IPS-18a (cell line): ENCODE results near the gene MAD1L1.

ENCODE experiments used
- H3K27ac ChIP-seq: one replicate; pipeline ENCODE4 v1.5.1; 2013; ENCODE audit warnings: low read length
- H3K27me3 ChIP-seq: one replicate; pipeline ENCODE4 v1.6.1; 2013; ENCODE audit warnings: mild to moderate bottlenecking, low read length; ENCODE audit not compliant: control insufficient read depth, insufficient read depth
- H3K36me3 ChIP-seq: one replicate; pipeline ENCODE4 v1.6.1; 2013; ENCODE audit warnings: low read depth, low read length; ENCODE audit not compliant: control insufficient read depth
- H3K4me1 ChIP-seq: one replicate; pipeline ENCODE4 v1.6.1; 2013; ENCODE audit warnings: low read depth, low read length; ENCODE audit not compliant: control insufficient read depth
- H3K4me3 ChIP-seq: one replicate; pipeline ENCODE4 v1.5.1; 2013; ENCODE audit warnings: low read length
- H3K9ac ChIP-seq: one replicate; pipeline ENCODE4 v1.6.1; 2013; ENCODE audit warnings: mild to moderate bottlenecking, low read length, moderate library complexity
- H3K9me3 ChIP-seq: one replicate; pipeline ENCODE4 v1.6.1; 2013; ENCODE audit warnings: low read depth, low read length; ENCODE audit not compliant: control insufficient read depth

Gene MAD1L1

DNA sequence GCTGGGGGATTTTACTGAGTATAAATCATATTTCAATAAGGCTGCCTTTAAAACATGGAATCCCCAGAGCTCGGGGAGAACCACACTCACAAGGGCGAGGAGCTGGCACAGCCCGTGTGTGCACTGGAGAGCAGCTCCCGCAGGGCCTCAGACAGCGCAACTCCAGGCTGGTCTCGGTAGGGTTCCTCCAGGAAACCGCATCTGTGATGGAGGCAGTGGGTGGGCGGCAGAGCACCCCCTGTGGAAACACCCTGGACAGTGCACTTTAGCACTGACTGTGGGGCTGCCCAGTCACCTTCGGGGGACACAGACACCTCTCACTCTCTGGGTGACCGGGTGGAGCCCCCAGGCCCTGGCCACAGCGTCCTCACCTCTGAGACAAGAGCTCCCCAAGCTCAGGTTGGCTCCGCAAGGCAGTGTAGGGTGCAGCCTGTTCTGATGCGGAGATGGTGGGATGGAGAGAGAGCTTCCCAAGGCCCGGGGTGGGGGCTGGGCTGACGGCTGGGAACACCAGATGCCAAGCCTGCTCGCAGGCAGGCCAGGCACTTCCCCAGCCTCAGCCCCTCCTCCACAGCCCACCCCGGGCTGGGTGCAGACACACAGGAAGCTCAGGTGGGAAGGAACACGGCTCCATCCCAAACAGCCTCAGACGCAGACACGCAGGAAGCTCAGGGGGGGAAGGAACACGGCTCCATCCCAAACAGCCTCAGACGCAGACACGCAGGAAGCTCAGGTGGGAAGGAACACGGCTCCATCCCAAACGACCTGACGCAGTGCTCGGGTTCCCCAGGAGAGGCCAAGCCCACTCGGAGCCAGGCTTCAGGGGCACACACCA lies 224.4 kb downstream of the MAD1L1 start:
- H3K4me1 ChIP-seq, result no peaks in the 10 kb centered on the region
- no peaks in the 10 kb centered on the region for H3K36me3 ChIP-seq
- H3K4me3 ChIP-seq, result no peak overlapping the region
- H3K27ac ChIP-seq, result no peak overlapping the region
- no peaks in the 10 kb centered on the region for H3K27me3 ChIP-seq
- no peaks in the 10 kb centered on the region for H3K9me3 ChIP-seq
- H3K9ac ChIP-seq, result no peak overlapping the region

DNA sequence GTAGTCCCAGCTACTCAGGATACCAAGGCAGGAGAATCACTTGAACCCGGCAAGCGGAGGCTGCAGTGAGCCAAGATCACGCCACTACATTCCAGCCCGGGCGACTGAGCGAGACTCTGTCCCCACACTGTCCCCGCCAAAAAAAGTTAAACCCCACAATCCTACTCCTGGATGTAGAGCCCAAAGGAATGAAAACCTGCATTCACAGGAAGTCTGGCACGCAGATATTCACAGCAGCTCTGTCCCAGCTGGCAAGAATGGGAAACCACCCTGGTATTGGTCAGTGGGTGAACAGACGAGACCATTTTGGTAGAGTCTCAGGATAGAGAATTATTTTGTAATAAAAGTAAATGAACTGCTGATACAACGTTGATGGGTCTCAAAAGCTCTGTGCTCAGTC lies 225.2 kb downstream of the MAD1L1 start:
- no peak overlapping the region for H3K4me3 ChIP-seq
- H3K27ac ChIP-seq, result no peak overlapping the region
- H3K9me3 ChIP-seq, result no peaks in the 10 kb centered on the region
- no peaks in the 10 kb centered on the region for H3K36me3 ChIP-seq
- no peaks in the 10 kb centered on the region for H3K27me3 ChIP-seq
- no peak overlapping the region for H3K9ac ChIP-seq
- H3K4me1 ChIP-seq, result no peaks in the 10 kb centered on the region

DNA sequence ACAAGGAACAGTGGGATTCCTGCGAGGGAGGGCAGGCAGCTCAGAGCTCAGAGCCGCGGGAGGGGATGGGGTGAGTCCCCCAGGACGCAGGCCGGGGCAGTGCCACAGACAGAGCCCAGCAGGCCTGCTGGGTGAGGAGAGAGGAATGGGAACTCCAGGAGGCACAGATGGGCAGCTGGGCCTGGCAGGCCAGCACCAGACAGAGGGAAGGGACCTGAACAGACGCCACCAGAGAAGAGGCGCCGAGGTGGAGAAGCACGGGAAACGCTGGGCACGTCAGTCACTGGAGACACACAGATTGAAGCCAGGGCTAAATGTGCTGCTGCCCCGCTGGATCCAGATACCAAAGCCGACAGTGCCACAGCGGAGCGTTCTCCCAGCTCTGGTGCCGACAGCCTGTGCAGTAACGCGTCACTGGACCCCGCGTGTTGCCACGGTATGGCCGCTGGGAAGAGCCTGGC lies 225.8 kb downstream of the MAD1L1 start:
- H3K9ac ChIP-seq, result no peak overlapping the region
- H3K27ac ChIP-seq, result no peak overlapping the region
- H3K4me1 ChIP-seq, result no peaks in the 10 kb centered on the region

DNA sequence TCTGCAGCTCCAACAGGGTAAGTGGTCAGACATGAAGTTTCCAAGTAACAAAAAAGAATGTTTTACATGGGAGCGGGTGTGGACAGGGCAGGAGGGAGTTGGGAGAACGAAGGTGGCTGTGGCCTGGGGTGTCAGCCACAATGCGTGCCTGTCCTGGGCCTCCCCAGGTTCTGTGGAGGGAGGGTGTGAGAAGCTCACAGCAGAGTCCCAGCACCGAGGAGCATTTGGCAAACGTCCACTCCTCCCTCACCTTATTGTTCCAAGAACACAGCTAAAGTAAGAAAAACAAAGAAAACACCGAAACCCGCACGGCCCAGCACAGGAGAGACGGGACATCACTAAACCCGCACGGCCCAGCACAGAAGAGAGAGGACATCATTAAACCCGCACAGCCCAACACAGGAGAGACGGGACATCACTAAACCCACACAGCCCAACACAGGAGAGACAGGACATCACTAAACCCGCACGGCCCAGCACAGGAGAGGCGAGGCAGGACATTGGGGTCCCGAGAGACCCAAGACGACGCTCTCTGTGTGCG lies 226.4 kb downstream of the MAD1L1 start:
- no peaks in the 10 kb centered on the region for H3K9me3 ChIP-seq
- no peaks in the 10 kb centered on the region for H3K4me1 ChIP-seq
- no peak overlapping the region for H3K27ac ChIP-seq
- no peaks in the 10 kb centered on the region for H3K36me3 ChIP-seq
- H3K27me3 ChIP-seq, result no peaks in the 10 kb centered on the region
- no peak overlapping the region for H3K9ac ChIP-seq
- no peak overlapping the region for H3K4me3 ChIP-seq

More for the DNA sequence above, 225.8 kb downstream of the MAD1L1 start:
- H3K4me3 ChIP-seq, result no peak overlapping the region
- no peaks in the 10 kb centered on the region for H3K9me3 ChIP-seq
- H3K27me3 ChIP-seq, result no peaks in the 10 kb centered on the region
- H3K36me3 ChIP-seq, result no peaks in the 10 kb centered on the region

DNA sequence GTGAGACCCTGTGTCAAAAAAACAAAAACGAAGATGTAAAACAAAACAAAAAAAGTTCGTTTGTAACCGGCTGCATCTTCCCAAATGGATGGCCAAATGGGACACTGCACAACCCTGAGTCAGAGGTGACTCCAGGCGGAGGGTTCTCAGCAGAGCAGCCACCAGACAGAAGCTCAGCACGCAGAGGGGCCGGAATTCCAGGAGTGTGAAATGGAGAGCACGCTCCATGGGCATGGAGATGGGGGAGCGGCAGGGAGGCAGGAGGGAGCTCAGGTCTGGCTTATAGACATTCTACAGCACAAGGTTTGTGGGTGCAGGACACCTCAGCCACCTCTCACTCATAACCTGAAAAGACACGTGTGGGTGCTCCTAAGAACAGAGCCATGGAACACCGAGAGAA lies 227.0 kb downstream of the MAD1L1 start:
- no peak overlapping the region for H3K27ac ChIP-seq
- no peaks in the 10 kb centered on the region for H3K27me3 ChIP-seq
- H3K9me3 ChIP-seq, result no peaks in the 10 kb centered on the region
- H3K9ac ChIP-seq, result no peak overlapping the region
- H3K4me3 ChIP-seq, result no peak overlapping the region
- H3K36me3 ChIP-seq, result no peaks in the 10 kb centered on the region
- H3K4me1 ChIP-seq, result no peaks in the 10 kb centered on the region

DNA sequence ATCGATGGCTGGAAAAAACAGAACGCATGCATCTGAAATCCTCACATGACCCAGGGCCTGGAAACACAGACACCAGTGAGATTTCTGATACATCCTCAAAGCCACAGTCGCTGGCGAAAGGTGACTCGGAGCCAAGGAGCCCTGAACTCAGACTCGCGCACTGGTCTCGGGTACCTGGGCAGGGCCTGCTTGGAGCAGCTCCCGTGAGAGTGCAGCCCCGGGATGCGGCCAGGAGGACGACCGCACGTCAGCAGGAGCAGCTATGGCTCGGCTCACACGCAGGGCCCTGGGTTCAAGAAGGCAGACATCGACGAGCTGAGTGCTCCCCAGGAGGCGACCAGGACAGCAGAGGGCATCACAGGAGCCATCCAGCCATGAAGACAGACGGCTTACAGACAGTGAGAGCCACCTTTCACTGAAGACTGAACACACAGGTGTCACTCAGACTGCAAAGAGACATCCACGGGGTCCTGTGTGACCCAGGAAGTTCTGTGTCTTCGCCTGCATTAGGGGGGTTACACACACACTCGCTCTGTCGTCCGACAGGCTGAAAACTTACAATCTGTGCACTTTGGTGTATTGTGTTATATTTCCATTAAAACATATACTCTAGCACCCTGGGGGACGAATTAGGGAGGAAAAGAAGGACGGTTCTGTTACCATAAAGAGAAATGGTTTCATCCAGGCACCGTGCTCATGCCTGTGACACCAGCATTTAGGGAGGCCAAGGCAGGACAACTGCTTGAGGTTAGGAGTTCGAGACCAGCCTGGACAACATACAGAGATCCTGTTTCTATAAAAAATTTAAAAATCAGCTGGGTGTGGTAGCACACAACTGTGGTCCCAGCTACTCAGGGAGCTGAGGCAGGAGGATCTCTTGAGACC lies 227.7 kb downstream of the MAD1L1 start:
- H3K27ac ChIP-seq, result no peak overlapping the region
- H3K9ac ChIP-seq, result no peak overlapping the region
- H3K36me3 ChIP-seq, result no peaks in the 10 kb centered on the region
- H3K9me3 ChIP-seq, result no peaks in the 10 kb centered on the region
- no peaks in the 10 kb centered on the region for H3K4me1 ChIP-seq
- H3K27me3 ChIP-seq, result no peaks in the 10 kb centered on the region
- no peak overlapping the region for H3K4me3 ChIP-seq

DNA sequence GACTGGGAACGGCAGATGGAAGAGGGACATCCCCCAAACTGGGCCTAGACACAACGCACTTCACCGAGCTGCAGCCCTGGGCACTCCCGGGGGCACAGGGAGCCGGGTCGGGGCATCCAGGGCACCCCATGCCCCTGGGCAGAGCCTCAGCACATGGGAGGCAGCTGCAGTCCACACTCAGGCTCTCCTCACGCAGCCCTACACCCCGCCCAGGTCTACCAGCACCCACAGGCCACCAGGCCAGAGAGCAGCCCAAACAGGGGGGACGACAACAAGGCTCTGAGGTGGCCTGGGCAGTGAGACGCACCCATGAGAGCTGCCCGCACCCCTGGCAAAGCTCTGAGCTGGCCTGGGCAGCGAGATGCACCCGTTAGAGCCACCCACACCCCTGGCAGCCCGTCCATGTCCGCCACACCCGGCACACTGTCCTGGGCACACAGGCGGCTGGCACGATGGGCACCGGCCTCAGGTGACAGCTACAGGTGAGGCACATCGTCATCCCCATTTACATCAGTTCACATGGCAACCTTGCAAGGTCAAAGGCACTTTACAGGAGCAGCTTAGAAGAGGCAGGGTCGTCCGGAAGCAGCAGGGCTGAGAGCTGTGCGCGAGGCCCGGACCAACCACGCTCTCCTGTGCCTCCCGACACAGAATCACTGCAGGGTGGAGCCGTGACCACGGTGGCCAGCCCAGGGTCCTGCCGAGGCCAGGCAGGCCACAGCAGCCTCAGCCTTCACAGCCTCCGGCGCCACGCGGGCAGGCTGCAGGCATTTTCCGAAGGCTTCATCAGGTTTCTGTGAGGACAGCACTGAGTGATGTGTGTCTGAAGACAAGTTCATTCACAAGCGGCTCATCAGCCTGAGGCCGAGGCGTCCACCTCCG lies 228.6 kb downstream of the MAD1L1 start:
- Histone ChIP-seq H3K27ac (no peak overlapping the region), H3K4me1 (no peaks in the 10 kb centered on the region), H3K9ac (no peak overlapping the region), H3K36me3 (no peaks in the 10 kb centered on the region), H3K9me3 (no peaks in the 10 kb centered on the region), H3K4me3 (no peak overlapping the region), H3K27me3 (no peaks in the 10 kb centered on the region)

DNA sequence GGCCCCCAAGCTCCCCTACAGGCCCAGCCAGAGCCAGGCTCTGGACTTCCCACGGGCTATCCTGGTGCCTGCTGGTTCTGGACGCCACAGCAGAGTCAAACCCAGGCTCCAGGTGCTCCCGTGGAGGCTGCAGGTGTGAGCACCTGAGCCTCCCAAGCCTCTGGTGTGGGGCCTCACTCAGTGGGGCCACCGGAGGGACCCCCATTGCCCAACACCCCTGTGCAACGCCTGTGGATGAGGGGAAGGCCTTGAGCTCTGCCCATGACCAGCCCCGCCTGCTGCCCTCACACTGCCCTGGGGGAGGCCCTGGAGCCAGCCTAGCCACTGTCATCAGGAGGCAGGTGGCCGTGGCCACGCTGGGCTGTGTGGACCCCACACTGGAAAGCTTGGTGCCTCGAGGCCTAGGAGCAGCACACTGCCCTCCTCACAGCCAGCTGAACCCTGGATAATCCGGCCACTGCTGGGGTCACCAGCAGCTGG lies 229.3 kb downstream of the MAD1L1 start:
- Histone ChIP-seq H3K36me3 (no peaks in the 10 kb centered on the region), H3K4me3 (no peak overlapping the region), H3K9ac (no peak overlapping the region), H3K27ac (no peak overlapping the region), H3K27me3 (no peaks in the 10 kb centered on the region), H3K4me1 (no peaks in the 10 kb centered on the region), H3K9me3 (no peaks in the 10 kb centered on the region)

DNA sequence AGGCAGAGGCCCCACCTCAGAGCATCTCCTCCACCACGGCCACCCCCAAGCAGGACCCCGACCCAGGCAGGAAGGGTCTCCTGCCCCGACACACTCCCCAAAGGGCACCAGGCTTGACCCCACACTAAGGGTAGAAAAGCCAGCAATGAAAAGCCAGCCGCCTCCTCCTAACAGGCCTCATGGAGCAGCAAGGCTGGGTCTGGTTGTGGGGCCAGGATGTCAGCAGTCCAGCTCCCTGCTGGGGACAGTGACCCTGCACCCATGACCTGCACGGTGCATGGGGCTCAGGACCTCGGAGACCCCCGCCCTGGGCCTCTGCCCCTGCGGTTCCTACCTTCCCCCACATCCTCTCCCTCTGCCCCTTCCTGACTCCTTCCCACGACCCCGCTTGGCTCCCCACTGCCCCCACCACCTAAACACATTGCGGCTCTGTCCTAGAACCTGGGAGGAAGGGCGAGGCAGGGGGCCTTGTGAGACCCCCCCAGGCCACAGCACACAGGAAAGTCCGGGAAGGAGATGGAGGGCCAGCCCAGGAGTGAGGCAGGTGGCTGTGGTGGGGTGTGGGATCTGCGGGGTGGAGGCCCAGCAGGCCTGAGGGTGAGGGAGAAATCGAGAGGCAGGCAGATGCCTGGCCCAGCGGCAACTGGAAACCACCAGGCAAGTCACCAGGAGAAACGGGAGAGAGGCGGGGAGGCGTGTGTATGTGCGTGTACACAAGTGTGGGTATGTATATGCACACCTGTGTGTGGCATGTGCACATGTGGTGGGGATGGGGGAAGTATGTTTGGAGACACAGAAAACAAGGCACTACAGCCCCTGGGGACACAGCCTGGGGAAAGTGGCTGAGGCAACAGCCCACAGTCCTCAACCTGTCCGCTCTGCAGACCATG lies 229.9 kb downstream of the MAD1L1 start:
- Histone ChIP-seq H3K27ac (no peak overlapping the region), H3K9ac (no peak overlapping the region), H3K4me1 (no peaks in the 10 kb centered on the region), H3K9me3 (no peaks in the 10 kb centered on the region), H3K36me3 (no peaks in the 10 kb centered on the region), H3K4me3 (no peak overlapping the region), H3K27me3 (no peaks in the 10 kb centered on the region)
